Endothelial cell (in vitro differentiated cells): ENCODE measurements around the gene TM4SF18. TPM values are rescaled to one million over a fixed set of nuclear protein-coding genes. Genes with fewer than 3 reads are reported as not detected.

Experiments
- DNase-seq: peaks from one replicate; pipeline ENCODE4 v3.0.0; 2021; ENCODE audit warnings: low spot score
- H3K27ac Mint-ChIP-seq: one replicate; pipeline ENCODE4 v1.8.0; 2021; ENCODE audit warnings: mixed read lengths, inconsistent platforms; ENCODE audit not compliant: unreplicated experiment
- H3K27me3 Mint-ChIP-seq: one replicate; pipeline ENCODE4 v1.8.0; 2021; ENCODE audit warnings: mild to moderate bottlenecking, moderate library complexity, mixed read lengths, inconsistent platforms; ENCODE audit not compliant: unreplicated experiment
- H3K36me3 Mint-ChIP-seq: one replicate; pipeline ENCODE4 v1.8.0; 2021; ENCODE audit warnings: mild to moderate bottlenecking, low read depth, mixed read lengths, inconsistent platforms; ENCODE audit not compliant: unreplicated experiment
- H3K4me1 Mint-ChIP-seq: one replicate; pipeline ENCODE4 v1.8.0; 2021; ENCODE audit warnings: mild to moderate bottlenecking, mixed read lengths, inconsistent platforms; ENCODE audit not compliant: unreplicated experiment
- H3K4me3 Mint-ChIP-seq: one replicate; pipeline ENCODE4 v1.8.0; 2021; ENCODE audit warnings: mild to moderate bottlenecking, mixed read lengths, inconsistent platforms; ENCODE audit not compliant: unreplicated experiment
- H3K9me3 Mint-ChIP-seq: one replicate; pipeline ENCODE4 v1.8.0; 2021; ENCODE audit warnings: mixed read lengths, inconsistent platforms; ENCODE audit not compliant: unreplicated experiment
- total RNA-seq: library from RNA; stranded (reverse); fragmentation: NEBNext Ultra II Directional; extraction: Animal tissue kit (Norgen Biotek cat#: 25700); gene quantifications from one replicate; pipeline ENCODE4 v1.2.1, GENCODE V29; 2021; ENCODE audit not compliant: unreplicated experiment
- TF ChIP-seq, protein P1 (sequence below): fragments of 200-600 bp; sonication (generic); IDR thresholded peaks from one replicate; pipeline ENCODE4 v1.5.0; 2021; ENCODE audit warnings: antibody characterized with exemption; ENCODE audit not compliant: unreplicated experiment

The TM4SF18 gene
- total RNA-seq, 1 donor from 2014 or later = 57.4 TPM

DNA sequence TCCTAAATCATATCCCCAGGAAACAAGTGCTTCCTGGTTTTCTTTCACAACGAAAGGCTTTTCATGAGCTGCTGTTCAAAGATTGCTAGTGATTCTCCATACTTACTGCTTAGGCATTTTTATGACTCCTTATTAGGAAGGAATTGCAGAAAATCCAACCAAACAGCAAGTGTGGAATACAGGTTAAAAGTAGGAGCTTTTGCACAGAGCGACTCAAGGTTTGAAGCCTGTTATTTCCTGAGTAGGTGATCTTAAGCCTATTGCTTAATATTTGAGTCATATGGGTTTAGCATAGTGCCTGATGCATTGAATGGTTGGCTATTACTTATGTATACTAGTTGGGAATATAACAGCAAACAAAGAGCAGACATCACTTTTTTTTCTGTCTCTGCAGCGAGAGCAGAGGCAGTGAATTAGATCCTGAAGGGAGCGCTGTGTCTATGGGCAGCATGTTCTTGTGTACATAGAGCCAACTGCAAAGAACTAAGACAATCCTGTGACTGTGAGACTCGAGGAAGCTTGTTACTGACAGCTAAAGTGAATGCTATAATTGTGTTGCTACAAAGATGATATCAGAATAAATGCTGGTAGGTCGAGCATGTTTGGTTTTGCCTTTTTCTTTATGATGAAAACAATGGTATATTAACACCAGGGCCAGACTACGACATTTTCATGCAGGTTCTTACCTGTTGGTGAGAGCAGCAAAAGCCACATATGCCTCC lies 37.7 kb upstream of the TM4SF18 start:
- Mint-ChIP-seq H3K4me3 (peak overlapping the region; percentile 69), H3K4me1 (peaks cover 66% of the 10 kb centered on the region), H3K9me3 (no peaks in the 10 kb centered on the region), H3K27me3 (peaks cover 1% of the 10 kb centered on the region), H3K27ac (peak overlapping the region; percentile 98), H3K36me3 (no peaks in the 10 kb centered on the region)
- TF ChIP-seq, protein P1, sequence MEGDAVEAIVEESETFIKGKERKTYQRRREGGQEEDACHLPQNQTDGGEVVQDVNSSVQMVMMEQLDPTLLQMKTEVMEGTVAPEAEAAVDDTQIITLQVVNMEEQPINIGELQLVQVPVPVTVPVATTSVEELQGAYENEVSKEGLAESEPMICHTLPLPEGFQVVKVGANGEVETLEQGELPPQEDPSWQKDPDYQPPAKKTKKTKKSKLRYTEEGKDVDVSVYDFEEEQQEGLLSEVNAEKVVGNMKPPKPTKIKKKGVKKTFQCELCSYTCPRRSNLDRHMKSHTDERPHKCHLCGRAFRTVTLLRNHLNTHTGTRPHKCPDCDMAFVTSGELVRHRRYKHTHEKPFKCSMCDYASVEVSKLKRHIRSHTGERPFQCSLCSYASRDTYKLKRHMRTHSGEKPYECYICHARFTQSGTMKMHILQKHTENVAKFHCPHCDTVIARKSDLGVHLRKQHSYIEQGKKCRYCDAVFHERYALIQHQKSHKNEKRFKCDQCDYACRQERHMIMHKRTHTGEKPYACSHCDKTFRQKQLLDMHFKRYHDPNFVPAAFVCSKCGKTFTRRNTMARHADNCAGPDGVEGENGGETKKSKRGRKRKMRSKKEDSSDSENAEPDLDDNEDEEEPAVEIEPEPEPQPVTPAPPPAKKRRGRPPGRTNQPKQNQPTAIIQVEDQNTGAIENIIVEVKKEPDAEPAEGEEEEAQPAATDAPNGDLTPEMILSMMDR = no peak
- DNase-seq = peak; percentile 15

DNA sequence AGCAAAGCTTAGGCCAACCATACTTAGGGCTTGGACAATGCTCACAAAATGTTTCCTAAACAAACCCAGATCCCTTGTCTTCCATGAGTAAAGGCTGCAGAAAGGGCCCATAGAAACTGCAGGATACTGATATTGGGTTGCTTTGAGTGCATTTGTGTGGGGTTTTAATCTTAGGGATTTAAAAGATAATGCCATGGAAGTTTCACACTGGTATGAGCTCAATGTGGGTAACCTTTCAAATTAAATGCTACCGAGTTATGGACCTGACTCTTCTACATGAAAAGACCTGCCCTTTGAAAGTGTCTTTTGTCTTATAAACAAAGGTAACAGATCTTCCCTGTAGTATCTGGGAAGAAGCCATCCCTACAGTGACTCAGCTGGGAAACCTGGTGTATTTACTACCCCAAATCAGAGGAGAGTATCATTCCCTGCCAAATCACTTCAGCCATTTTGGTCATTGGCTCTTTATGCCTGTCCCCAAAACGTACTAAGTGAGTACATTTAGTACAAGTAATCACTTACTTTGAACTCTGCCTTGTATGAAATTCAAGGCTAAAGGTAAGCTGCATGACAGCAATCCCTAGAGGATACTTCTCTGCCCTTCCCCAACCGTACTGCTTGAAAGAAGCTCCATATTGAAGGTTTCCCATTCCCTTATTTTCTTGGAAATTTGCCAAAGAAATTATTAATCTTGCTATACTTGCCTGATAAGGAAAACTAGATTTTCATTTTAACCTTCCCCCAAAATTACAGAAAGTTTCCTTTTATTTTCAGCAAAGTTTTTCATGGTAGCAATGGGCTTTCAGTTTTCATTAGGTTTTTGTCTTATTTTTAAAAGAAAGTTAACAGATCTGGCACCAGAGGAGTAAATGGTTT lies 36.8 kb upstream of the TM4SF18 start:
- no peak overlapping the region for H3K4me3 Mint-ChIP-seq
- DNase-seq = no peak
- H3K4me1 Mint-ChIP-seq = peaks cover 61% of the 10 kb centered on the region
- H3K9me3 Mint-ChIP-seq = no peaks in the 10 kb centered on the region
- no peaks in the 10 kb centered on the region for H3K36me3 Mint-ChIP-seq
- peaks cover 2% of the 10 kb centered on the region for H3K27me3 Mint-ChIP-seq
- TF ChIP-seq, protein P1 = no peak
- peak overlapping the region; percentile 98 for H3K27ac Mint-ChIP-seq

DNA sequence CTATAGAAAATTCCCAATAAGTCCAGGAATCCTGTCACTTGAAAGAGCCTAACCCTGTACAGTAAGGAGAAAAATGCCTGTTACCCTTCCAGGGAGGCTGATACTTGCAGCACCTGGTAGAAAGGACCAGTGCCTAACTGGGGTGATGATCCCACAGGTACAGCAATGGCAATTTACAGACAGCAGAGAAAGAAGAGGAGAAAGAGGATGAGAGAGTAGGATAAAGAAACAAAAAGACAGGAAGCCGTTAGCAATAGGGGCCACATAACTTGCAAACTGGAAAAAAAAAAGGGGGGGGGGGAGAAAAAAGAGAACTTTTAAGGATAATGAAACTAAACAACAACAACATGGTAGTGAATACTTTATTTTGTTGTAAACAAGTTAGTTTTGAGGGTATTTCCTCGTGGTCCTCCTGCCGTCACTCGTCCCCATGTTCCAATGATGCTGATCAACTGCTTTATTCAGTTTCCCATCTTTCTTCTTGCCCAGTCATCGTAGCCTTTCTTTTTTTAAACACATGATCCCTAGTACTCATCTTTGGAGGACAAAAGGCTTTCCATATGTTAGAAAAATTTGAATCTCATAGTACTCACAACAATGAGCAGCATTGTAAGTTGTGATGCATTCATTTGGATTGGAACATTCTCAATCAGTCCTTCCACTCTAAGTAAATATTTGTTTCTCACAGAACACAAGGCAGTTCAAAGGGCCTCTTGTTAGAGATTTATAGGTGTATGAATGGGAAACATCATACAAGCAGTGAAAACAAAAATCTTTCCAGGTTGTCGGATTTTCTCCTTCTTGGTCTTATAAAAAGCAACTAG lies 35.5 kb upstream of the TM4SF18 start:
- peak overlapping the region; percentile 98 for H3K27ac Mint-ChIP-seq
- H3K36me3 Mint-ChIP-seq = no peaks in the 10 kb centered on the region
- no peak overlapping the region for H3K4me3 Mint-ChIP-seq
- TF ChIP-seq, protein P1 = no peak
- H3K4me1 Mint-ChIP-seq = peaks cover 56% of the 10 kb centered on the region
- no peaks in the 10 kb centered on the region for H3K9me3 Mint-ChIP-seq
- H3K27me3 Mint-ChIP-seq = peaks cover 1% of the 10 kb centered on the region
- no peak for DNase-seq

DNA sequence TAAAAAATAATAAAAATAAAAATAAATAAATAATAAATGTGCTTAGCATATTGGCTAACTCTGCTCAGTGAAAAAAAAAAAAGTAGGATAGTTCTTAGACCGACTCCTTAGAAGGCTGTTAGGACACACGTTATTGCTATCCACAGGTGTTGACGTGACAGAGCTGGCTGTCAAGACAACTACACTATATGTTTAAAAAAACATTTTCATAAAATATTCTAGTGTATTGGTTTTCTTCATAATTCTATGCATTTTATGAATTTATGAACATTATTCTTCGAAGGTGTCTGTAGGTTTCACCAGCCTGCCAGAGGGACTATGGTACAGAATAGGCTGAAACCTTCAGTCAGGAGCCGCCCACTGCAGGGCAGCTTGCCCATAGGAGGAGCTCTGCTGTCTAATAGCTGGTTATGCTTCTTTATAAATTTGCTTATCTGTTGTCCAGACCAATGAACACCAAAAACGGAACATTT lies 34.8 kb upstream of the TM4SF18 start:
- no peak overlapping the region for H3K4me3 Mint-ChIP-seq
- TF ChIP-seq, protein P1 = no peak
- no peaks in the 10 kb centered on the region for H3K9me3 Mint-ChIP-seq
- DNase-seq = no peak
- no peaks in the 10 kb centered on the region for H3K36me3 Mint-ChIP-seq
- H3K4me1 Mint-ChIP-seq = peaks cover 49% of the 10 kb centered on the region
- no peak overlapping the region for H3K27ac Mint-ChIP-seq
- H3K27me3 Mint-ChIP-seq = peaks cover 1% of the 10 kb centered on the region
